ENCODE data around the gene LRRC2.

- no peak for TF ChIP-seq CTCF (IDR thresholded peaks at IDR 0.05; ENCODE audit: borderline replicate concordance, extremely low read depth, low read length, poor library complexity, severe bottlenecking)
- no peak for TF ChIP-seq EZH2 (IDR thresholded peaks at IDR 0.05; ENCODE audit: borderline replicate concordance, low read depth, low read length, severe bottlenecking)
Measured at GRCh38 chr3:46595819-46596314, 29.8 kb upstream of the LRRC2 start.

Data from DND-41 (cell line).